IMR-90 (cell line): ENCODE results near the gene NOL4L. TPM values are rescaled to one million over a fixed set of nuclear protein-coding genes. Genes with fewer than 3 reads are reported as not detected.

Source experiments
- CHD1 ChIP-seq: IDR thresholded peaks from 2 replicates; pipeline ENCODE4 v1.6.1; 2012; ENCODE audit warnings: low read depth, low read length, improper control_type of control experiment
- MAZ ChIP-seq: IDR thresholded peaks from 2 replicates; pipeline ENCODE4 v1.6.1; 2012; ENCODE audit warnings: low read depth, mild to moderate bottlenecking, low read length, improper control_type of control experiment, moderate library complexity, borderline replicate concordance
- SMC3 ChIP-seq: fragments of 150-350 bp; IDR thresholded peaks from 2 replicates; pipeline ENCODE4 v1.6.1; 2016; ENCODE audit warnings: low read depth, mild to moderate bottlenecking, antibody characterized with exemption, low read length, moderate library complexity
- polyA plus RNA-seq, 3 experiments: library from polyadenylated mRNA; depleted of rRNA; stranded (reverse); fragments of >200 nt; gene quantifications; 2 replicates each; pipeline ENCODE4 v1.2.3, GENCODE V29; 2012; ENCODE audit warnings: low replicate concordance in 1 of 3
- total RNA-seq: library from RNA; depleted of rRNA; stranded (reverse); fragments of >200 nt; gene quantifications from 2 replicates; pipeline ENCODE4 v1.2.3, GENCODE V29; 2012
- TF ChIP-seq, protein P1 (sequence below): conservative IDR thresholded peaks from 2 replicates; pipeline ENCODE4 v1.5.1; 2012; ENCODE audit warnings: mild to moderate bottlenecking, low read depth, low read length, improper control_type of control experiment

Gene NOL4L
- total and polyA plus RNA-seq, 2 of the 4 experiments (the other 2 are of a cell fraction): 4.7 to 13.3 TPM

DNA sequence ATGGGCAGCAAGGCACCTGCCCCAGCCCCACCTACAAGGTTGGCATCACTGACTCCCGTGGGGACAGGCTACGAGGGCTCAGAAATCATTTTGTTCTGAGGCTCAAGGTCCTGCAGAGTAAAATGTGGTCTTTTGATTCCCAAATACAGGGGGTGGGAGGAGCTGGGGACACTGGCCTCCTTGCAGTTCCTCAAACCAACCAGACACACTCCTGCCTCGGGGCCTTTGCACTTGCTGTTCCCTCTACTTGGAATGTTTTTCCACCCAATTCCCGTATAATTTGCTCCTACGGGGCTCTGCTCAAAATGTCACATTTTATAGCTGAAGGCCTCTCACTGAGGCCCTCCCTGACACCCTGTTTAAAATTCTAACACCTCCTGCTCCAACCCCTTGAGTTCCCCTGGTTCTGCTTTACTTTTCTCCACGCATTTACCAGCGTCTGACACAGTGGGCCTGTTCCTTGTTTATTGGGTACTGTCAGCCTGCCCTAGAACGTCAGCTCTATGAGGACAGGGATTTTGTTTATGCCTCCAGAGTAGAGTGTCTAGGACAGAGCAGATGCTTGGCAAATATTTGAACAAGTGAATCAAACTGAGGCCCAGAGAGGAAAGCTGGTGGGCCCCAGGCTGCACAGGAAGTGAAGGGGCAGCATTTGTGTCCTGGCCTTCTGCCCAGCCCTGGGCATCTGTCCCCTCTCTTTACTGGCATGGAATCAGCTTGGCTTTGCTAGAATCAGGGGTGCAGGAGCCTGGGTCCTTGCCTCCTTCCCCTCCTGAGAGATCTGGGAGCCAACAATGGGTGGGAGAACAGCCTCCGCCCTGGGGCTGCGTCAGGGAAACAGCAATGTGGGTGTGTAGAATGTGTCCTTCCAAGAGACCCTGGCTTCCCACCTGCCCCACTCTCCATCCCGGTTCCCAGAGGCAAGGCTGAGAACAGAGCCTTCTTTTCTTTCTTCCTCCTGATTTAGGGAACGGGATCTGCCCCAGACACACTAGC, 18.5 kb downstream of the NOL4L start (continued):
- TF ChIP-seq, protein P1, sequence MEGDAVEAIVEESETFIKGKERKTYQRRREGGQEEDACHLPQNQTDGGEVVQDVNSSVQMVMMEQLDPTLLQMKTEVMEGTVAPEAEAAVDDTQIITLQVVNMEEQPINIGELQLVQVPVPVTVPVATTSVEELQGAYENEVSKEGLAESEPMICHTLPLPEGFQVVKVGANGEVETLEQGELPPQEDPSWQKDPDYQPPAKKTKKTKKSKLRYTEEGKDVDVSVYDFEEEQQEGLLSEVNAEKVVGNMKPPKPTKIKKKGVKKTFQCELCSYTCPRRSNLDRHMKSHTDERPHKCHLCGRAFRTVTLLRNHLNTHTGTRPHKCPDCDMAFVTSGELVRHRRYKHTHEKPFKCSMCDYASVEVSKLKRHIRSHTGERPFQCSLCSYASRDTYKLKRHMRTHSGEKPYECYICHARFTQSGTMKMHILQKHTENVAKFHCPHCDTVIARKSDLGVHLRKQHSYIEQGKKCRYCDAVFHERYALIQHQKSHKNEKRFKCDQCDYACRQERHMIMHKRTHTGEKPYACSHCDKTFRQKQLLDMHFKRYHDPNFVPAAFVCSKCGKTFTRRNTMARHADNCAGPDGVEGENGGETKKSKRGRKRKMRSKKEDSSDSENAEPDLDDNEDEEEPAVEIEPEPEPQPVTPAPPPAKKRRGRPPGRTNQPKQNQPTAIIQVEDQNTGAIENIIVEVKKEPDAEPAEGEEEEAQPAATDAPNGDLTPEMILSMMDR: no peak
- TF ChIP-seq CHD1 (no peak), SMC3 (no peak), MAZ (no peak)
